CD1c-positive myeloid dendritic cell (primary cell): ENCODE data around the gene DAPK3.
"Not testable (repeated sequence)": the region's sequence is repeated elsewhere in the genome, so short reads cannot be mapped to it uniquely, and the experiment has no call there.

ENCODE experiments used
- DNase-seq: peaks from one replicate; pipeline ENCODE4 v3.0.0-alpha.2; 2016; ENCODE audit errors: extremely low spot score

DAPK3 gene

GRCh38 chr19:3978145-3978544, 7.2 kb upstream of the DAPK3 start:
- no peak for DNase-seq

GRCh38 chr19:3977242-3978143, 6.6 kb upstream of the DAPK3 start:
- no peak for DNase-seq

GRCh38 chr19:3976495-3977241, 5.8 kb upstream of the DAPK3 start:
- no peak for DNase-seq

- no peak for DNase-seq
Observed at GRCh38 chr19:3975637-3976087, 4.8 kb upstream of the DAPK3 start.

- DNase-seq: no peak
Observed at GRCh38 chr19:3975144-3975543, 4.2 kb upstream of the DAPK3 start.

GRCh38 chr19:3970313-3970807, 539 bp downstream of the DAPK3 start:
- no peak for DNase-seq

- DNase-seq: no peak
Observed at GRCh38 chr19:3969435-3970312, 1.2 kb downstream of the DAPK3 start.

GRCh38 chr19:3968556-3969434, 2.1 kb downstream of the DAPK3 start:
- no peak for DNase-seq

GRCh38 chr19:3967983-3968382, 2.9 kb downstream of the DAPK3 start:
- not testable (repeated sequence) for DNase-seq

GRCh38 chr19:3966051-3967017, 4.6 kb downstream of the DAPK3 start:
- DNase-seq: no peak

GRCh38 chr19:3964256-3965194, 6.4 kb downstream of the DAPK3 start:
- DNase-seq: no peak

- no peak for DNase-seq
Observed at GRCh38 chr19:3963458-3964255, 7.2 kb downstream of the DAPK3 start.

GRCh38 chr19:3961007-3961406, 9.9 kb downstream of the DAPK3 start:
- no peak for DNase-seq

GRCh38 chr19:3959766-3960131, 11.2 kb downstream of the DAPK3 start:
- DNase-seq: no peak

- DNase-seq: no peak
Observed at GRCh38 chr19:3958836-3959765, 11.8 kb downstream of the DAPK3 start.

GRCh38 chr19:3955688-3956087, 15.2 kb downstream of the DAPK3 start:
- DNase-seq: no peak
